Prostate gland (tissue), 2 donors: ENCODE data around the gene F7.

Source experiments
- CTCF ChIP-seq, 4 experiments: fragments of 200-600 bp in 2 of 4; fragments of 450-650 bp in 2 of 4; sonication (generic) in 2 of 4; IDR thresholded peaks; 1 replicate in 3 of 4; 2 replicates in 1 of 4; pipeline ENCODE4 v1.5.1; 2016 to 2019; ENCODE audit warnings: antibody characterized with exemption in 4 of 4, mild to moderate bottlenecking in 2 of 4, moderate library complexity in 2 of 4
- POLR2A ChIP-seq: fragments of 450-650 bp; IDR thresholded peaks from one replicate; pipeline ENCODE4 v1.6.1; 2016; ENCODE audit warnings: antibody characterized with exemption, mild to moderate bottlenecking
- POLR2AphosphoS5 ChIP-seq: sonication (generic); formaldehyde crosslinking; IDR thresholded peaks from one replicate; pipeline ENCODE4 v1.6.1; 2017; ENCODE audit warnings: antibody characterized with exemption

- no peak for TF ChIP-seq CTCF (IDR thresholded peaks at IDR 0.05)
- no peak for TF ChIP-seq POLR2A
- no peak for TF ChIP-seq POLR2AphosphoS5
Observed at GRCh38 chr13:113119822-113120189, 14.2 kb downstream of the F7 start.
